ENCODE measurements around the gene MED26. TPM values are rescaled to one million over a fixed set of nuclear protein-coding genes. Genes with fewer than 3 reads are reported as not detected.

Gene MED26
- total RNA-seq, 2 experiments from 2014 or later = 16.0 to 21.3 TPM

DNA sequence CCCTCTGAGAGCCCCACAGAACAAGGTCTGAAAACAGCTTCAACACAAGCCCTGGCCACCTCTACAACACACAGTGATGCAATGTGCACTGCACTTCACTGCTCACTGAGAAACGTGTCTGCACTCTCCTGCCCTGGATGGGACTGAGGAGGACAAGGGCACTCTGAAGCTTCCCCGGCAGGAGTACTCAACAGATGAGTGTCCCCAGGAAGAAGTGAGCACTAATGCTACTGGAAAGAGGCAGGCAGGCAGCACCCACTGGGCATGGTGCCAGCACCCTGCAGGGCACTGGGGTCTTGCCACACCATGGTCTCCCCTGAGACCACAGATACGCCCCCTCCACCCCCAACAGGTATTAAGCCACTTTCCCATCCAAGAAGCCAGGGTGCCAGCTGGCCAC lies 38.1 kb downstream of the MED26 start:
- H3K36me3 Mint-ChIP-seq = peaks cover 2% of the 10 kb centered on the region
- ATAC-seq (no peak), DNase-seq (no peak)
- CTCF ChIA-PET = no interaction called here
- no peak overlapping the region for H3K4me3 Mint-ChIP-seq
- no peaks in the 10 kb centered on the region for H3K27me3 Mint-ChIP-seq
- H3K4me1 Mint-ChIP-seq = peaks cover 96% of the 10 kb centered on the region
- no peaks in the 10 kb centered on the region for H3K9me3 Mint-ChIP-seq (ENCODE audit: low read depth)
- peak overlapping the region; percentile 94 for H3K27ac Mint-ChIP-seq

DNA sequence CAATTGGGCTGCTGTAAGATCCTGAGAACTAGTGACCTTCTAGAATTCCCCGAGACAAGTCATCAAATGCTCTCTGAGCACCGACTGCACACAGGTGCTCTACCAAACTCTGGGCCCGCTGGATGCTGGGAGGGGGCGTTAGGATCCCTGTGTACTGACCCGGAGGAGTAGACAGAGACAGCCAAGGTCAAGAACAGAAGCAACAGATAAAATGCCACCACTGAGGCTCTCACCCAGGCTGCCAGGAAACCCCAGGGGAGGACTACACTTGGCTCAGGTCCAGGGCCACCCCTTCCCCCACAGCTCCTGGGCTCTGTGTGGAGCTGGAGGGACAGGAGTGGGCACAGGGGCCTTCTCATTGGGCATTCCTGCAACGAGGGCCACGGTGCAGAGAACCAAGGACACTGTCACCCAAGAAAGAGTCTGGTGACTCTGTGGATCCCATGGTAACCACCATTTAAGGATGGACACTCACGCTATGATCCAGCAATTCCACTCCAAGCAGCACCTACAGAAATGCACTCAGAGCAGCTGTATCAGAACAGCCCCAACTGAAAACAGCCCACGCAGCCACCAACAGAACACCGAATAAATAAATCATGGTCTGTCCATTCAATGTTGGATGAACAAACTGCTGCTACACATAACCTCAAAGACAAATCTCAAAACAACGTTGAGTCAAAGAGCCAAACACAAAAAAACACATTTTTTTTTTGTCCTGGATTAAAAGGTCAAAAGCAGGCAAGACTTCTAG lies 39.0 kb downstream of the MED26 start:
- peak overlapping the region; percentile 94 for H3K27ac Mint-ChIP-seq
- CTCF ChIA-PET = interaction anchor here (1.5 to 2.2 kb wide), 2 partner anchors 15 to 24 kb away, joined by 4 to 13 read pairs; no protein-coding TSS in a partner anchor

DNA sequence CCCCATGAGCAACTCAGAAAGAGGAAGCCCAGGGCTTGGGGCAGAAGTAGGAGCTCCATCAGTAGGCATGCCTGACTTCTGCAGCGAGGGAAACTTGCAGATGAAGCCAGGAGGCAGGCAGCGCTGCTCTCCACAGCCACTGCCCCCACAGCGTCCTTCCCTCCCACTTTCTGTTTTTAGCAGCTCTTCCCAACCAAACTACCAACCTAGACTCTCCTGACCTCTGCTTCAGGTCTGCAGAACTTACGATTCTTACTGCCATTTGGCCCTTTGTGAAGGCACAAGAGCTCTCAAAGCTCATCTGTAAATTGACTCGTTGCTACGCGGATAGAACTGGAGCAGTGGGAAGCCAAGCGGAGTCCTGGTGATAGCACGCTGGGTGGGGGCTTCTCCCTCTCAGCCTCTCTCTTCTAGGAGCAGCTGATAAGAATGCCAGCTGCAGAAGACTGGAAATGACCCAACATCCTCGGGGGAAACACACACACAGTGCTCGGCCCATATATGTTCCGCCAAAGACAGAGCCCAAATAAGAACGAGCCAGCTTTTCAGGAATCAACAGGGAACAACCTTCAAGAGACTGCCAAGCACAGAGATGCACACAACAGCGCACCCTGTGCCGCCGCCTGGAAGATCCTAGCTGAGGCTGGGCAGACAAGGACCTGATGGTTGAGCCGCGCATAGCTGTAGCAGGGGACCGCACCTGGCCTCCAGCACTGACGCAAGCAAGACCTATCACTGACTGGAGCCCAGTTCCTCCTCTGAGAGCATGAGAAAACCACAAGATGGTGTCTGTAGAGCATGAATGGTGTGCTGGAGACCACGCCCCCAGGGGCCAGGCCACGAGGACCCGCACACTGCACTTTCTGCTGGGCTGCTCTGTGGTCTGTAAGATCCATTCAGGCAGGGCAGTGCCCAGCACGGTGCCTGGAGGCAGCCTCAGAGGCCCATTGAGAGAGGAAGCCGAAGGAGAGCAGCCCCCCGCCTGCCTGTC lies 39.9 kb downstream of the MED26 start:
- no peaks in the 10 kb centered on the region for H3K27me3 Mint-ChIP-seq
- H3K4me3 Mint-ChIP-seq = peak overlapping the region; percentile 81
- peak overlapping the region; percentile 94 for H3K27ac Mint-ChIP-seq
- DNase-seq (peak; percentile 85), ATAC-seq (peak; percentile 52)
- H3K36me3 Mint-ChIP-seq = no peaks in the 10 kb centered on the region
- H3K9me3 Mint-ChIP-seq (ENCODE audit: low read depth) = no peaks in the 10 kb centered on the region
- CTCF ChIA-PET = interaction anchor here (0.6 to 2.2 kb wide), 14 partner anchors 11 to 486 kb away, joined by 3 to 13 read pairs (median 4); no protein-coding TSS in a partner anchor
- H3K4me1 Mint-ChIP-seq = peaks cover 94% of the 10 kb centered on the region

More for the DNA sequence above, 39.0 kb downstream of the MED26 start:
- DNase-seq (no peak), ATAC-seq (no peak)
- Mint-ChIP-seq H3K4me1 (peaks cover 94% of the 10 kb centered on the region), H3K27me3 (no peaks in the 10 kb centered on the region), H3K4me3 (peak overlapping the region; percentile 81), H3K36me3 (peaks cover 2% of the 10 kb centered on the region), H3K9me3 (ENCODE audit: low read depth) (no peaks in the 10 kb centered on the region)

DNA sequence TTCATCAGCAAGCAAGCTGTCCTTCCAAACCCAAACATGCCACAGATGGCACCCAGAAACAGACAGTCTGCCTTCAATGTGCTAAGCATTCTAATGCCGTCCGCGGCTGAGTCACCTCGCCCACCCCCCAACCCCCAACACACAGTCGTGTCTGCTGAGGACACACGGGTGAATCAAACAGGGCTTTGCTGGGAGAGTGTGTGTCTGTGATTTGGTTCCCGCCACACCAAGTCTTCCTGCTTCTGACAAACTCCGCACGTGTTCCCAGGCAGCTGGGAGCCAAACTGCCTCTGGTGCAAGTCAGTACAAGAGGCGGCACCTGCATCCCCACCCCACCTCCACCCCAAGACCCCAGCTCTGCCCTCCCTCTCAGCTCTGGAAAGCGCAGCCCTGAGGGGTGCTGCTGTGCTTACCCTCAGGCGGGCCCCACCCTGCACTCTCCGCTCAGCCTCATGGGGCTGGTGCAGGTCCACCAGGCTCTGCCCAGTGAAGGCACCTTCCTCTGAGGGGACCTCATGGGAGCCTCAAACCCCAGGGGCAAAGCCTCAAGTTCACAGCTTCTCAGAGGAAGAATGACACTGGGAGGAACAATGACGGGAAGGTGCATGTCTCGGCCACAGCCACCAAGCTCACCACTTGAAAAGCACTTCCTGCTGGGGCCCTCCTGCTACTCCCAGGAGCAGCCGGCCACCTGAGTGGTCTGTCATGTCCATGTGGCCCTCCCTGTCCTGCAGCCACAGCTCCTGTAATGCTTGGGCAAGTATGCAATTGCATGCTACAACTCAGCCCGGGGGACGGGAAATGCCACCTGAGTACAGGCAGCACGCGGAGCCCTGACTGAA lies 40.8 kb downstream of the MED26 start:
- ATAC-seq = peak; percentile 32
- CTCF ChIA-PET = interaction anchor here (0.6 to 2.2 kb wide), 15 partner anchors 12 to 487 kb away, joined by 3 to 13 read pairs (median 4); no protein-coding TSS in a partner anchor
- H3K4me3 Mint-ChIP-seq = peak overlapping the region; percentile 81
- H3K9me3 Mint-ChIP-seq (ENCODE audit: low read depth) = no peaks in the 10 kb centered on the region
- H3K36me3 Mint-ChIP-seq = no peaks in the 10 kb centered on the region
- H3K27ac Mint-ChIP-seq = peak overlapping the region; percentile 94
- peak; percentile 76 for DNase-seq
- H3K27me3 Mint-ChIP-seq = no peaks in the 10 kb centered on the region
- peaks cover 92% of the 10 kb centered on the region for H3K4me1 Mint-ChIP-seq

DNA sequence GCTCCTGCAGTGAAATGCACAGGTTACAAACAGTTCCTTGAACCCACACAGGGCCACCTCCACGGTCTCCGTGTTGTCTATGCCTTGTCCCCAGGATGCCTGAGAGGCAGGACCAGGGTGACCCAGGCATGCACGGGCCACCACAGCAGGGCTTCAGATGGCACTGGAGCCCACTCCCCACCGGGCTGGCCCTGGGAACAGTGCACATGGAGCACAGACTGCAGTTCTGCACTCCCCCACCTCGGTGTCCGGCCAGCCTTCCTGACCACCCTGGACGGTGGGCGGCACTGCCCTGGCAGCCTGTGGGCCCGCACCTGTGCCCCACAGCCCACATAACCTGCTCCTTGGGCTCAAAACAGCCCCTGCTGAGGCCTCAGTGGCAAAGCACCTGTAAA lies 41.5 kb downstream of the MED26 start:
- peaks cover 85% of the 10 kb centered on the region for H3K4me1 Mint-ChIP-seq
- no peaks in the 10 kb centered on the region for H3K36me3 Mint-ChIP-seq
- DNase-seq (no peak), ATAC-seq (no peak)
- no peaks in the 10 kb centered on the region for H3K9me3 Mint-ChIP-seq (ENCODE audit: low read depth)
- no peaks in the 10 kb centered on the region for H3K27me3 Mint-ChIP-seq
- H3K27ac Mint-ChIP-seq = peak overlapping the region; percentile 94
- CTCF ChIA-PET = interaction anchor here (1.1 to 2.2 kb wide), 7 partner anchors 13 to 71 kb away, joined by 3 to 13 read pairs (median 5); no protein-coding TSS in a partner anchor
- peak overlapping the region; percentile 81 for H3K4me3 Mint-ChIP-seq

DNA sequence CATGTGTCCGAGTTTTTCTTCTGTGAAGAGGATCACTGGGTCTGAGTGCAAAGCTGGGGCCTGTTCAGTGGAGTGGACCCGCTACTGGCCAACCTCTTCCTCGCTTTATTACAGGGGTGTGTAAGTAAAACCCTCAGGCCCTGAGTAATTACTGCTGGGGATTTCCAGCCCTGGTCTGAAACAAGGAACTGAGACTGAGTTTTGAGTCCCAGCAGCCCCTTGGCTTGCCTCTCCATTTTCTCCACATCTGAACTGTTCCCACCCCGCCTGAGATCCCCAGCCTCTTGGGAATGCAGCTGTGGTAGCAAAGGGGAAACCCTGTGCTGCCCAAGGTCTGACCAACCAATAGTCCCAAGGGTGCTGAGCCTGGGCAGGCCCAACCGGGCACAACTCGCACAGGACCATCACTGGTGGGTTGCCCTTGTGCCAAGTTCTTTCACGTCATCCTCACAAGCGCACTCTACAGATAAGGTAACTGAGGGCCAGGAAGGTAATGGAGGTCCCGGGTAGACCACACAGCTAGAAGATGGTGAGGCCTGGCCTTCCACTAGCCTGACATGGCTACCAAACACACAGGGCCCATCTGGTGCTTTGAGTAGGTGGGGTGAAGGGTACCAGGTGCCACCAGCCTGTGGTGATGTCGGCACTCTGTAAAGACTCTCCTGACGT lies 42.1 kb downstream of the MED26 start:
- peak; percentile 58 for DNase-seq
- Mint-ChIP-seq H3K9me3 (ENCODE audit: low read depth) (no peaks in the 10 kb centered on the region), H3K36me3 (no peaks in the 10 kb centered on the region), H3K4me3 (peak overlapping the region; percentile 81), H3K27ac (peak overlapping the region; percentile 94), H3K27me3 (no peaks in the 10 kb centered on the region), H3K4me1 (peaks cover 80% of the 10 kb centered on the region)
- no peak for ATAC-seq
- CTCF ChIA-PET = interaction anchor here (1.3 kb wide), 1 partner anchor 71 kb away, joined by 3 read pairs; no protein-coding TSS in a partner anchor

DNA sequence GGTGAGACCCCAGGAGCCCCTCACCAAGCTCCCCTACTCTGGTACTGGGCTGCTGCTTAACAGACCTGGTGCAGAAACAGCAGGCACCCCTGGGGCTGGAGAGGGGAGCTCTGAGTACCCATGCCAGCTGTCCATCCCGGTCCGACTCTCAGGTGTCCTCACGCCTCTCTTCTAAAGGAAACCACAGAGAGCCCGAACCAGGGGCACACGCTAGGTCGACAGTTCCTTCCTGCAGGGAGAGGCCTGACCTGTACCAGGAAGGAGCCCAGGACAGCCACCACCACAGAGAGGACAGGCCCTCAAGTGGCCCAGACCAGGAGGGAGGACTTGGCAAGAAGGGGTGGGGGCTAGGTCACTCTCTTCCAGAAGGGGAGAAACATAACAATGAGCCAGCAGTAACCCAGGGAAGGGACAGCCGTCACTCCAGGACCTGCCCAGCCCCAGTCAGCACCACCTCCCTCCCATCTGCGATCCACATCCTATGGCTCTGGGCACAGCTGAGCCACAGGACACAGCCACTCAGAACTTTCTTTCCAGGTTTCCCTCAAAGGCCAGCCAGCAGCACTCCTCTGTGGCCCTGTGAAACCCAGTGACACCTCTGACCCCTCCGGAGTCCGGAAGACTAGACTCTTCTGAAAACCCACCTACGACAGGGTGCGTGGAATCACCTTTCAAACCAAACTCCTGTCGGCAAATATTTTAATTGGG lies 42.8 kb downstream of the MED26 start:
- H3K27ac Mint-ChIP-seq = peak overlapping the region; percentile 94
- H3K4me1 Mint-ChIP-seq = peaks cover 77% of the 10 kb centered on the region
- peak overlapping the region; percentile 81 for H3K4me3 Mint-ChIP-seq
- no peaks in the 10 kb centered on the region for H3K9me3 Mint-ChIP-seq (ENCODE audit: low read depth)
- H3K36me3 Mint-ChIP-seq = no peaks in the 10 kb centered on the region
- no peaks in the 10 kb centered on the region for H3K27me3 Mint-ChIP-seq
- no peak for DNase-seq
- no peak for ATAC-seq
- CTCF ChIA-PET = interaction anchor here (0.8 to 1.8 kb wide), 8 partner anchors 9 to 337 kb away, joined by 3 to 9 read pairs (median 4); no protein-coding TSS in a partner anchor

DNA sequence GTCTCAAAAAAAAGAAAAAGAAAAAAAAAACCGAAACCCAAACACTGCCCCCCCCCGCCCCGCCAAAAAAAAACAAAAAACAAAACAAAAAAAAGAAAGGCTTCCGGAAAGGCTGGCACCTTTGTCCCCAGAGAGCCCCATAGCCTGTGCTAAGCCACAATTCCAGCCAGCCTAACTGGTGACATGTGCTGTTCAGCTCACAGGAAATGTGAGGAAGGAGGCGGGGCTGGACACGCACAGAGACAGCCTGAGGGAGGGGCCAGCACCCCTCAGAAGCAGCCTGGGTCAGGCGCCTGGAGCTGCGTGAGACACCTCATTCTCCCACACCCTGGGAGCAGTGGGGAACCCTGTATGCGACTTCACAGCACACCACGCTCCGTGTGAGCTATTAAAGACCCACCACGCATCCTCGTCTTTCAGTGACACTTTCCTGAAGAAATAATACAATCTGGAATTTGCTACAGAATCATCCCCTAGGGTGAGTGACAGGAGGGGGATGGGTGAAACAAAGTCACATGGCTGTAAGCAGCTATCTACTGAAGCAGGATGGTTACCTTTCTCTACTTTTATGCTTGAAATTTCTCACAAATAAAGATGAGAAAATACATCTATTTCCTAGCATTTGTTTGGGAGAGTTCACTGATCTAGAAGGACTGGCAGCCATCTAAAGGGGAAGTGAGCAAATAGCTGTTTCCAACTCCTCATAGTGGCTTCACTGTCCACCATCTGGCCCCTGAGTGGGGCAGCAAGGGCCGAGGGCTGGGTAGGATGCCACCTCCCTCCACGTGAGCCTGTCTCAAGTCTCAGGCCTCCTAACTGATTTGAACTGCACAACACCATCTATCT lies 43.5 kb downstream of the MED26 start:
- no peaks in the 10 kb centered on the region for H3K9me3 Mint-ChIP-seq (ENCODE audit: low read depth)

DNA sequence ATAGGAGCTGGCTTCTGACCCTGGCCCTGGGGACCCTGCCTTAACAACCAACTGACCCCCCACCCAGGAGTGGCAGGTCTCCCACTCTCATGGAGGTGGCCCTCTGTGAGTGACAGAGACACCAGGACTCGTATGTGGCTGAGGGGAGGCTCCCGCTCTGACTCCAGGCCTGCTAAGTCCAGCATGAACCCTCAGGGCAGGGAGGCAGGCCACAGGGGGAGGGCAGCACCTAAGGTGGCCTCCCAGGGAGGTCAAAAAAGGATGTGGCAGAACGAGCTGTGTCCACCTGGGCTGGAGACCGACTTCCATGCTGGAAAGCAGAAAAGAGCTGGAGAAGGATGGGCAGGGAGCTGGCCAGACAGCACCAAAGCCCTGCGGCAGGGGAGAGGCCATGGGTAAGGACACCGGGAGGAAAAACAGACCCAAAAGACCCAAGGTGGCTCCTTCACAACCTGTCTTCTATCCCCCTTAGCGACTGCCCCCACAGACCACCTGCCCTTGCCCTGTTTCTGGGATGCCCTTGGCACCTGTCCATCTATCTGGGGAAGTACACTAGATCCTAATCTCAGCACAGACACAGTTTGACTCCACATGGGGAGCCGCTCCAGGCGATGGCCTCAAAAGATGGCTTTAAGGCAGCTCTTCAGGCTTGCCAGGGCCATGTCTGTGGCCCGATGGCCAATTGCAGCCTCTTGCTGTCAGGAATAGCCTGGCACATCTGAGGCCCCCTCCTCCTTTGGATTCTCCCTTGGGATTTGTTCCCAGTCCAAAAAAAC lies 45.3 kb downstream of the MED26 start:
- Mint-ChIP-seq H3K36me3 (peaks cover 3% of the 10 kb centered on the region), H3K27ac (peak overlapping the region; percentile 94), H3K27me3 (no peaks in the 10 kb centered on the region), H3K9me3 (ENCODE audit: low read depth) (no peaks in the 10 kb centered on the region), H3K4me1 (peaks cover 64% of the 10 kb centered on the region), H3K4me3 (no peak overlapping the region)
- ATAC-seq = no peak
- CTCF ChIA-PET = no interaction called here
- DNase-seq = no peak

More for the DNA sequence above, 43.5 kb downstream of the MED26 start:
- Mint-ChIP-seq H3K4me1 (peaks cover 75% of the 10 kb centered on the region), H3K4me3 (peak overlapping the region; percentile 81), H3K36me3 (no peaks in the 10 kb centered on the region), H3K27me3 (no peaks in the 10 kb centered on the region), H3K27ac (peak overlapping the region; percentile 94)
- CTCF ChIA-PET = interaction anchor here (0.6 to 1.8 kb wide), 11 partner anchors 10 to 818 kb away, joined by 3 to 9 read pairs (median 3); partner anchors contain the start of gene SLC35E1
- peak; percentile 96 for DNase-seq
- peak; percentile 85 for ATAC-seq

DNA sequence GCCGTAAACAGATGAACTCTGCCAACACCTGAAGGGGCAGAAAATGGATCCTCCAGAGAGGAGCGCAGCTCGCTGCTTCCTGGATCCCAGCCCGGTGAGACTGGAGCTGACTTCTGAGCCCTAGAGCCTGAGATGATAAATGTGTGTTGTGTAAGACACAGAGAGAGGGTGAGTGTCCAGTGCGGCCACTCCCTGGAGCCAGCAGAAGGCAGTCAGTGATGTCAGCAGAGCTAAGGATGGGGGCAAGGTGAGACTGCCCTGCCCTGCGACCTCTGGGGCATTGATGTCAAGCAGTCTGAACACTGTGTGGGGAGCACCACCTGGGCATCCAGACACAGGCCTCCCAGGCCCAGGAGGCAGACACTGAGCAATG lies 46.0 kb downstream of the MED26 start:
- H3K4me3 Mint-ChIP-seq = no peak overlapping the region
- peaks cover 57% of the 10 kb centered on the region for H3K4me1 Mint-ChIP-seq
- H3K9me3 Mint-ChIP-seq (ENCODE audit: low read depth) = no peaks in the 10 kb centered on the region
- ATAC-seq (no peak), DNase-seq (no peak)
- H3K27ac Mint-ChIP-seq = peak overlapping the region; percentile 16
- CTCF ChIA-PET = no interaction called here
- no peaks in the 10 kb centered on the region for H3K27me3 Mint-ChIP-seq
- H3K36me3 Mint-ChIP-seq = peaks cover 3% of the 10 kb centered on the region
